Heart left ventricle (tissue), 16 donors: ENCODE measurements around the gene SLC25A2. TPM values are rescaled to one million over a fixed set of nuclear protein-coding genes. Genes with fewer than 3 reads are reported as not detected.
A peak's percentile ranks its signal among the peaks of the same experiment; 100 is the strongest.

Experiments used
- ATAC-seq, 4 donors: fragments of 200-7000 bp; cut with Tn5 transposase; one replicate each; pipeline ENCODE4 v1.9.1; 2020 to 2022; ENCODE audit warnings: moderate library complexity in 4 of 4, mild to moderate bottlenecking in 3 of 4, moderate number of reproducible peaks in 1 of 4
- DNase-seq, 5 donors: peaks; one replicate each; pipeline ENCODE4 v3.0.0-alpha.2; 2020
- H3K27ac ChIP-seq, 12 donors: fragments of 200-600 bp; sonication (generic) in 4 of 12; one replicate each; pipeline versions ENCODE4 v1.5.0 to v1.8.0; 2016 to 2022; ENCODE audit warnings: mild to moderate bottlenecking in 2 of 12
- H3K27me3 ChIP-seq, 9 donors: fragments of 200-600 bp; sonication (generic) in 2 of 9; one replicate each; pipeline versions ENCODE4 v1.5.1 to v1.8.0; 2016 to 2022; ENCODE audit warnings: mild to moderate bottlenecking in 3 of 9
- H3K36me3 ChIP-seq, 9 donors: fragments of 200-600 bp; sonication (generic) in 2 of 9; one replicate each; pipeline versions ENCODE4 v1.5.0 to v1.8.0; 2018 to 2022; ENCODE audit warnings: mild to moderate bottlenecking in 2 of 9
- H3K4me1 ChIP-seq, 12 donors: fragments of 200-600 bp; sonication (generic) in 4 of 12; one replicate each; pipeline versions ENCODE4 v1.5.0 to v1.8.0; 2016 to 2022; ENCODE audit warnings: mild to moderate bottlenecking in 3 of 12
- H3K4me3 ChIP-seq, 12 donors: fragments of 200-600 bp; sonication (generic) in 4 of 12; one replicate each; pipeline versions ENCODE4 v1.5.0 to v1.8.0; 2017 to 2022; ENCODE audit warnings: mild to moderate bottlenecking in 9 of 12, moderate library complexity in 4 of 12
- H3K9me3 ChIP-seq, 12 donors: fragments of 200-600 bp; sonication (generic) in 4 of 12; one replicate each; pipeline versions ENCODE4 v1.5.0 to v1.8.0; 2016 to 2022; ENCODE audit warnings: mild to moderate bottlenecking in 1 of 12
- CTCF ChIP-seq, 12 donors: fragments of 200-600 bp; sonication (generic) in 4 of 12; IDR thresholded peaks; one replicate each; pipeline versions ENCODE4 v1.5.0 to v1.8.0; 2018 to 2022; ENCODE audit warnings: antibody characterized with exemption in 12 of 12, mild to moderate bottlenecking in 5 of 12
- POLR2A ChIP-seq, 2 donors: fragments of 450-650 bp; IDR thresholded peaks; one replicate each; pipeline ENCODE4 v1.6.1; 2017; ENCODE audit warnings: antibody characterized with exemption in 2 of 2, mild to moderate bottlenecking in 2 of 2, moderate library complexity in 2 of 2
- WGBS, 4 donors: extraction: QIAGEN DNeasy Blood & Tissue Kit in 2 of 4; methylation state at CpG; one replicate each; pipeline versions ENCODE4 v1.1.5 to v1.1.7; 2013 to 2018; 5-methylcytosine and 5-hydroxymethylcytosine counted together
- intact Hi-C, 10 donors: fragments of 100-400 bp; cut with DNase I; formaldehyde crosslinking; loops; one replicate each; pipeline versions ENCODE4 v1.11.1 to v1.14.2; 2022
- polyA plus RNA-seq, 2 donors: library from polyadenylated mRNA; stranded (reverse); fragments of 200-250 nt; gene quantifications; one replicate each; pipeline ENCODE4 v1.2.3, GENCODE V29; 2013
- total RNA-seq, 9 donors: library from RNA; depleted of rRNA in 2 of 9; stranded (reverse); fragments of >200 nt in 2 of 9; fragmentation: NEBNext Ultra II Directional in 3 of 9; extraction: Animal tissue kit (Norgen Biotek cat#: 25700) in 3 of 9; gene quantifications; one replicate each; pipeline versions ENCODE4 v1.1.0 to v1.2.4, GENCODE V29; 2016 to 2023
- donor health status: ischemic (EF 13 %, LVEDD 7.1; RV severe dilation, severe dysfunction).
- donor health status: healthy with polysubstance abuse.
- donor health status: DM: no; HTN: yes; CAD: no.
- donor health status: DM: no; HTN: no; CAD: no.
- donor health status: ischemic (EF 25% LVEDD 6.9; RV normal size, moderate dysfunction).
- donor health status: ischemic (EF 25% LVEDD 5.7; RV mildly dilated, moderate dysfunction).
- donor health status: healthy.
- donor health status: DM: yes; HTN: yes; CAD: no.
- donor health status: ischemic (EF 35%, LVEDD 5.7; RV mildly dilated, moderate dysfunction).
- donor health status: nonischemic (EF 11% LVEDD 7.7; RV severe dilation, severe dysfunction).
- donor health status: DM: yes; HTN: yes; CAD: no.
- donor health status: PGD.
- donor health status: ischemic (EF 29% LVEDD 5.4; RV normal size, mild dysfunction).
- donor health status: nonischemic (EF 23%, LVEDD 6.1; RV moderate dilation, normal function).

Gene SLC25A2
- total and polyA plus RNA-seq, 11 donors = not detected

- DNase-seq (peak in 1 of 5 donors; percentile 43), ATAC-seq (no peak)
- peaks cover 0 to 7% (median 0%) of the 10 kb centered on the region in 9 donors for H3K36me3 ChIP-seq
- no peak for TF ChIP-seq POLR2A (IDR thresholded peaks at IDR 0.05)
- peak in 4 of 12 donors; percentile 7 to 29 (median 16) for TF ChIP-seq CTCF (IDR thresholded peaks at IDR 0.05)
- peak overlapping the region in 2 of 12 donors; percentile 81 to 82 for H3K27ac ChIP-seq
- peaks cover 0 to 11% (median 0%) of the 10 kb centered on the region in 12 donors for H3K4me1 ChIP-seq
- 28 to 36% (median 34%) methylated on average over 13 to 20 of the region's 20 CpGs for WGBS, 4 donors
- H3K27me3 ChIP-seq = peaks cover 0 to 18% (median 0%) of the 10 kb centered on the region in 9 donors
- peaks cover 0 to 97% (median 33%) of the 10 kb centered on the region in 12 donors for H3K9me3 ChIP-seq
- intact Hi-C loops = loop anchor here in 1 of 10 donors (10.0 kb wide), 1 partner anchor 59 kb away; the partner anchor contains the start of genes PCDHGA9 and PCDHGB6
- peak overlapping the region in 7 of 12 donors; percentile 32 to 64 (median 54) for H3K4me3 ChIP-seq
Observed at GRCh38 chr5:141345327-141345726, 41.5 kb upstream of the SLC25A2 start.

- Histone ChIP-seq H3K4me1 (peaks cover 0 to 8% (median 0%) of the 10 kb centered on the region in 12 donors), H3K36me3 (peaks cover 0 to 7% (median 0%) of the 10 kb centered on the region in 9 donors), H3K27me3 (peaks cover 0 to 25% (median 0%) of the 10 kb centered on the region in 9 donors), H3K4me3 (peak overlapping the region in 11 of 12 donors; percentile 32 to 64 (median 50)), H3K9me3 (peaks cover 0 to 97% (median 43%) of the 10 kb centered on the region in 12 donors), H3K27ac (peak overlapping the region; percentile 55 to 82 (median 72))
- DNase-seq (no peak), ATAC-seq (peak in 3 of 4 donors; percentile 13 to 46 (median 35))
- 18 to 22% (median 20%) methylated on average over 28 to 31 of the region's 31 CpGs for WGBS, 4 donors
- intact Hi-C loops = loop anchor here in 3 of 10 donors (5.0 to 10.0 kb wide), 4 partner anchors 61 to 218 kb away; partner anchors contain the start of genes PCDHGA9 (in 1 of the 3) and PCDHGB6 (in 1 of the 3)
- TF ChIP-seq POLR2A (IDR thresholded peaks at IDR 0.05) (no peak), CTCF (IDR thresholded peaks at IDR 0.05) (no peak)
Observed at GRCh38 chr5:141343953-141344463, 40.2 kb upstream of the SLC25A2 start.

GRCh38 chr5:141343242-141343952, 39.5 kb upstream of the SLC25A2 start, which contains the start of gene PCDHGA3:
PCDHGA3 (plus strand) TSS chr5:141343829; CDS start chr5:141344034, 205 bp downstream.
- H3K9me3 ChIP-seq = peaks cover 0 to 97% (median 46%) of the 10 kb centered on the region in 12 donors
- H3K36me3 ChIP-seq = peaks cover 0 to 7% (median 0%) of the 10 kb centered on the region in 9 donors
- H3K4me3 ChIP-seq = peak within 1 kb of the TSS in 11 of 12 donors; percentile 32 to 64 (median 50)
- peaks cover 0 to 28% (median 0%) of the 10 kb centered on the region in 9 donors for H3K27me3 ChIP-seq
- H3K4me1 ChIP-seq = peaks cover 0 to 8% (median 0%) of the 10 kb centered on the region in 12 donors
- 17 to 22% (median 19%) methylated on average over 9 of the region's 9 CpGs for WGBS, 4 donors
- ATAC-seq = peak; percentile 58 to 63 (median 62)
- DNase-seq = peak in 2 of 5 donors; percentile 46 to 56
- intact Hi-C loops = loop anchor here in 3 of 10 donors (5.0 to 10.0 kb wide), 4 partner anchors 61 to 219 kb away; partner anchors contain the start of genes PCDHGA9 (in 1 of the 3) and PCDHGB6 (in 1 of the 3)
- TF ChIP-seq POLR2A (IDR thresholded peaks at IDR 0.05) (no peak), CTCF (IDR thresholded peaks at IDR 0.05) (peak; percentile 34 to 61 (median 54))
- H3K27ac ChIP-seq = peak within 1 kb of the TSS; percentile 57 to 82 (median 72)
